Activated CD8-positive, alpha-beta memory T cell treated with anti-CD3 and anti-CD28 coated beads for 24 hours (primary cell): Measurements from ENCODE around the gene TIGD4.
A peak's percentile ranks its signal among the peaks of the same experiment; 100 is the strongest.
"Not testable (repeated sequence)": the region's sequence is repeated elsewhere in the genome, so short reads cannot be mapped to it uniquely, and the experiment has no call there.

ENCODE experiments used
- DNase-seq: peaks from one replicate; pipeline ENCODE4 v3.0.0-alpha.2; 2020

Gene TIGD4

DNA sequence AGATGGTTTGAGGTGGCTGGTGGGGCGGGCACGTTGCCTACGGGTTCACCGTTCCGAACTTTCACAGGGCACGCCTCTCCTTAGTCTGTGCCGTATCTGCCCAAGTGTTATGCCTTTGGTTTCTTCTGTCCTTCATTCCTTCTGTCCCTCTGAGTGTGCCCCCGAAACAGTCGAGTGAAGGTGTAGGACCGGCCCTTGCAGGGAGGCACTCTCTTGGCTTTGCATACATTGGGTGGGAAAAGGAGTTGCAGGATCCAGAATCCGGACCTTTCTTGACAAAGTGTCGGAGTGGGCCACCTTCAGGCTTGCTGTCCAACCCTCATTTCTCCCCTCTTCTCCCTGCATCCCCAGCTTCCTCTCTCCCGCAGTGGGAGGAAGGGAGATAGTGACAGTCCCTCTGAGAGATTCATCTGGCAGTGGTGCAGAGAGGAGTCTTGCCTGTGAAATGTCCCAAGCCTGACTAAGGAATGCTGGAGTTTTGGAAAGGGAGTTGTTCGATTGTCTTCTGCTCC lies 793 bp upstream of the TIGD4 start:
- DNase-seq: no peak

DNA sequence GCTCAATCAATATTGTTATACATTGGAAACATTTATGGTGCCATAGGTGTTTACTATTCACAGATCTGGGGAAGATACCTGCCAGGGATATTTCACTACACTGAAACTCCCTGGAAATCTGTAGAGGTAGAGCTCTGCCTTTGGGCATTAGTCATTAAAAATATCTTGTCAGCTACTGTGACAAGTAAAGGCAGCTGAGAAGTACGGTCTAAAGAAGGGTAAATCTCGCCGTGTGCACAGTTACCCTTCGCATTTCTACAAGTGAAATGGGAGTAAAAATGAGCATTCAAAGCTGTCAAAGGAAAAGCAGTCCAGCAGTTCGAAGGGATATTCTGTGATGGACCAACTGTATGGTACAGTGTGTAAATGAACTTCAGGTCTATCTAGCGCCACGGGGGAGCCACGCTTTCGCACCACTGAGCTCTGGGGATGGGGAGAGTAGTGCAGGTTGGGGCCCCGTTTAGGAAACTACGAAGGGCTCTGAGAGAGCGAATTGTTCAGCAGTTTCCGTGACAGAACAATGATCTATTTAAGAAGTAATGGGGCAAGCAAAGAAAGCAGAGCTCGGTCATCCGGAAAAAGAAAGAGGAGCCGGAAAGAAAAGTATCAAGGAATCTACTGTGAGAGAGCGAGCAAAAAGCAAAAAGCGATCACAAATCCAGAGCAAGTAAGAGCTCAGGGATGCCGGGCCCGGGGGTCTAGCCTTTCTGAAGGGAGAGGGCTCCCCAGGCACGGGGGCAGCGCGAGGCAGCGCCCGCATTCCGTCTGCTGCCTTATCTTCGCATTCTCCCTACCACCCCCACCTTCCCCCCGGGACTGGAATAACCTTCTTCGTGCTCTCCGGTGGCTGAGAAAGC lies 646 bp downstream of the TIGD4 start:
- peak; percentile 68 for DNase-seq

DNA sequence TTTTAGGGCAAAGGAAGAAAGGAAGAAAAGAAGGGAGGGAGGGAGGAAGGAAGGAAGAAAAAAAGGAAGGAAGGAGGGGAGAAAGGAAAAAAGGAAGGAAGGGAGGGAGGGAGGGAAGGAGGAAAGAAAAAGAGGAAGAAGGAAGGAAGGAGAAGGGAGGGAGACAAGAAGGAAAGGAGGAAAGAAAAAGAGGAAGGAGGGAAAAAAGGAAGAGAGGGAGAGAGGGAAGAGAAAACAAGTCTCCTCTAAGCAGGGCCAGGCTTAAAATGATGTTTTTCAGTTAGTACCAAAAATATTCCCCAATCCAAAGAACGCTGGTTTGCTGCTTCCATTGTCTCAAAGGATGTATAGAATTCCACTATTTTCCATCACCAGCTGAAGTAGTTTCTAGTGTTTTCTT lies 2.0 kb downstream of the TIGD4 start:
- no peak for DNase-seq

DNA sequence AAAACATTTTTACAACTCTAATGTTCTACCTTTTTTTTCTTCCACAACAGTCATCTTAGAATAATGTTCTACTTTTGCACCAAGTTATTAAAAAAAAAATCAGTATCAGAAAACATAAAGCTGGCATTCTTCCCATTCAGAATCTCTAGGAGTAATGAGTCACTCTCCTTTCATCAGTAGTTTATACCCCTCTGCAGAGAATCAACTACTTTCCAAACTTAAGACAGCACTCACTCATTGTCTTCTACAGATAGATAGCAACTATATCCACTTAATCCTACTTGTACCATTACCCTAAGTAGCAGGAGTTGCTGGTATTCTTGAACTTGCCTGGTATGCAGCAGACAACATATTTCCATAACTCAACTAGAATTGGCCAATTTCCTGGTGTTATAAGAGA lies 3.2 kb downstream of the TIGD4 start:
- DNase-seq: no peak

DNA sequence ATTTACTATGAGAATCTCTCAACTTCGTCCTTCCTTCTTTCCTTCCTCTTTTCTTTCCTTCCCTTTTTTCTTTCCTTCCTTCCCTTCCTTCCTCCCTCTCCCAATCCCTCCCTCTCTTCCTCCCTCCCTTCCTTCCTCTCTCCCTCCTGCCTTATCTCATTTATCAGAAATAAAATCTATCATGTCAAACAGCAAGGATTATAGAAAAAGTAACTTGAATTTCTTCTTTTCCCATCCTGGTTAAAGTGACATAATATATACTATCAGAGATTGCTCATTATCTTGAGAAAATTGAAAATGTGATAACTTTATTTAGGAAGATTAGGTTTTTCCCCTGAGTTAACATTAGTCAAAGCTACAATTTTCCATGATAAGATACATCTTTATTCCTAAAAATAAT lies 5.6 kb downstream of the TIGD4 start:
- DNase-seq: no peak

DNA sequence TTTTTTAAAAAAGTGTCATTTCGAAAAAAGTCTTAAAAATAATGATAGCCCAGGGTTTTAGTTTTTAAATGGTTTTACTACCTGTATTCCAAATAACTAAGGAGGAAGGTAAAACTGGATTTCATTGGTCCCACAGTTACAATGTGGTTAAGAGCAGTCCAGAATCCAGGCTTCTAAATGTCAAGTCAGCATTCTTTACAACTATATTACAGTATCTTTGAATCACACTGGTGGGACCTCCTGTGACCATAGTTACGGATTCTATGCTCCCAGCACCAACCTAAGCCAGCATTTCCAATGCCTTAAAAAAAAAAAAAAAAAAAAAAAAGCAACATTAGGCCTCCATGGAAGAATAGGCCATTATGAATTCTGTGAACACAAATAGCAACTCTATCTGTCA lies 6.2 kb downstream of the TIGD4 start:
- no peak for DNase-seq

DNA sequence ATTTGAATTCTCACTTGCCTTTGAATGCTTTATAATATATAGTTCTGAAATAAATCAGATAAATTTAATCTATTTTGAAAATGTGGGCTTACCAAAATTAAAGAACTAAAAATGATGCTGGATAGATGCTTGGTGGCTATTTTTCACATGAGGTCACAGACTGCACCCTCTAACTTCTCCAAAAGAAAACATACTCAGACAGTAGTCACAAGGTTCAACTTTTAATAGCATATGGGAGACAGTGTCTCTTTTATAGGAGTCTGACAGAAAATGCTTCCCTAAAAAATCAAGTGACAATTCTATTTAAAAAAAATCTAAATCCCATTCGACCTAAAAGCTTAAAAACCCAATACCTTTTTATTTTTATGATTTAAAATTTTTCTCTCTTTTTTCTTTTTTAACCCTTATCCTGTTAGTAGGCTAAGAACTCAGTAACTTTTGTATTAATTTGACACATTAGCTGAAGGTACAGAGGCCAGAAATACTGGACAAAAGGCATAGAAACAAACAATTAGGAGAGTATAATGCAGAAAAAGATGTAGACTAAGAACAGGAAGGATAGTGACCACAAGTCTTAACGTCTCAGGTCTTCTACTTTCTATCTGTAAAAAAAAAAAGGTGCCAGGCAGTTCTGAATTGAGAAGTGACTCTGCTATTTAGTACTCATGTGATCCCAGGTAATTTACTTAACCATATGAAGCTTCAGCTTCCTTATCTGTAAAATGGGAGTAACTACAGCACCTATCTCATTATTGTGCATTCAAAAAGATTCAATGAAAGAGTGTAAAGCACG lies 7.6 kb downstream of the TIGD4 start:
- DNase-seq: no peak

DNA sequence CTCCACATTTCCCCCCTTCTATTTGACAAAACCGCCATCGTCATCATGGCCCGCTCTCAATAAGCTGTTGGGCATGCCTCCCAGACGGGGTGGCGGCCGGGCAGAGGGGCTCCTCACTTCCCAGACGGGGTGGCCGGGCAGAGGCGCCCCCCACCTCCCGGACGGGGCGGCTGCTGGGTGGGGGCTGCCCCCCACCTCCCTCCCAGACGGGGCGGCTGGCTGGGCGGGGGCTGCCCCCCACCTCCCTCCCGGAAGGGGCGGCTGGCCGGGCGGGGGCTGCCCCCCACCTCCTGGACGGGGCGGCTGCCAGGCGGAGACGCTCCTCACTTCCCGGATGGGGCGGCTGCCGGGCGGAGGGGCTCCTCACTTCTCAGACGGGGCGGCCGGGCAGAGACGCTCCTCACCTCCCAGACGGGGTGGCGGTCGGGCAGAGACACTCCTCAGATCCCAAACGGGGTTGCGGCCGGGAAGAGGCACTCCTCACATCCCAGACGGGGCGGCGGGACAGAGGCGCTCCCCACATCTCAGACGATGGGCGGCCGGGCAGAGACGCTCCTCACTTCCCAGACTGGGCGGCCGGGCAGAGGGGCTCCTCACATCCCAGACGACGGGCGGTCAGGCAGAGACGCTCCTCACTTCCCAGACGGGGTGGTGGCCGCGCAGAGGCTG lies 14.3 kb downstream of the TIGD4 start:
- not testable (repeated sequence) for DNase-seq

DNA sequence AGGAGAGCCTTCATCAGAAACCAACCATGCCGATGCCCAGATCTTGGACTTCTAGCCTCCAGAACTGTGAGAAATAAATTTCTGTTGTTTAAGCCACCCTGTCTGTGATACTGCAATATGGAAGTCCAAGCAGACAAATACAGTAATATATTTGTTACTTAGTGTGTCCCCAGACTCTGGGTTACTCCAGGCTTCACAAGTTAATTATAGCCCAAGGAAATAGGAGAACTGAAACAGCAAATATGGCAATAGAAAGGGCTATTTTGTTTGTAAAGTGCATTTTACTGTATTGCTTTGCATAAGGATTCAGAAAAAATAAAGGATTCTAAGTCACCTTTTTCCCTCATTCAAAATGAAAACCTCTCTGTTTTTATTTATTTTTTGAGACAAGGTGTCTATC lies 15.7 kb downstream of the TIGD4 start:
- DNase-seq: no peak

DNA sequence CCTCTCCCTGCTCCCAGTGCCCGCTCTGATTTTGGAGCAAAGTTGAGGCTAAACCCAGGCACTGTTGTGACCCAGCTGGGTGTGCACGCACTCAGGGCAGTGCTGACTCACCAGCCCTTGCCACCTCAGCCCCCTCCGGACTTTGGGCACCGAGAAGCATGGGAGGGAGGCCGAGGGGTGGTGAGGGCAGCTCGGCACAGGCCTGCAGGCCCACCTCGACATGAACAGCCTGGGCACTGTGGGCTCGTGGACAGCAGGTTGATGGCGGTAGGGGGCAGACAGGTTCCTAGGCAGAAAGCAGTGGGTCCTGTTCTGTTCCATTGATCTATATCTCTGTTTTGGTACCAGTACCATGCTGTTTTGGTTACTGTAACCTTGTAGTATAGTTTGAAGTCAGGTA lies 30.9 kb downstream of the TIGD4 start:
- DNase-seq: no peak

DNA sequence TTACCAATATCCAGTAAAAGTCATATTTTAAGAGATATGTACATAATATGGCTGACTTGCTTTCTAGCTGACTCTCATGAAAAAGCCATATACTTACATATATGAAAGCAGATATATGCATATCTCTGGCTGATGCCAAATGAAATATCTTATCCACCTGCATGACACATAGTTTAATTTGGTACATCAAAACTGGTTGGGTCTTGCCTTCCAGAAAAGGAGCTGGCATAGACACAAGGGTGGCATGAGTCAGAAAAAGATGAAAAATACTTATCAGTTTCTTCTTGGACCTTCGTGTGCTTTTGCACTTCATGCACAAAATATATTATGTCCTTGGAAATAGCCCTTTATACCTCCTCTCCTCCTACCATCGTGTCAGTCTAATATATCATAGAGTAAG lies 32.1 kb downstream of the TIGD4 start:
- DNase-seq: no peak

DNA sequence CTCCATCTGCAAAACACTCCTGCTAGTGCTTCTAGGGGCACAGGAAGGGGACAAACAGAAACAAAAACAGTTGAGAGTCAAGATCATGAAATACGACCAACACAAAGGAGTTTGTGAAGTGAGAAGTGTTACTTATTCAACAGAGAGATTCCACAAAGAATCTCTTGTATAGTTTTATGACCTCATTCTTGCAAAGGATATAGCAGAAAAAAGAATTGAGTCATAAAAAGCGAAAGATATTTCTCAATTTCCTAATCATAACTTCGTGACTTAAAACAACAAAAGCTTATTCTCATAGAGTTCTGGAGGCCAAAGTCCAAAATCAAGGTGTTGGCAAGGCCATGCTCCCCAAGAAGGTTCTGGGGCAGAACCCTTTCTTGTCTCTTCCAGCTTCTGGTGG lies 40.7 kb downstream of the TIGD4 start:
- DNase-seq: no peak

DNA sequence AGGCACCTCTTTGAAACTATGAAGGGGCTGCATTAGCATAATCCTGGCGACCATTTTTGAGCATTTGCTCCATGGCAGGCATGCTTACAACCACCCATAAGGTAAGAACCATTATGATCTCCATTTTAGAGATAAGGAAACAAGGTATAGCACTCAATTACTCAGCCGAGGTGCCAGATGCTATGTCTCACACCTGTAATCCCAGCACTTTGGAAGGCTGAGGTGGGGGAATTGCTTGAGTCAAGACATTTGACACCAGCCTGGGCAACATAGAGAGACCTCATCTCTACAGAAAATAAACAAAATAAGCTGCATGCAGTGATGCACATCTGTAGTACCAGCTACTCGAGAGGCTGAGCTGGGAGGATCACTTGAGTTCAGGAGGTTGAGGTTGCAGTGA lies 43.6 kb downstream of the TIGD4 start:
- no peak for DNase-seq

DNA sequence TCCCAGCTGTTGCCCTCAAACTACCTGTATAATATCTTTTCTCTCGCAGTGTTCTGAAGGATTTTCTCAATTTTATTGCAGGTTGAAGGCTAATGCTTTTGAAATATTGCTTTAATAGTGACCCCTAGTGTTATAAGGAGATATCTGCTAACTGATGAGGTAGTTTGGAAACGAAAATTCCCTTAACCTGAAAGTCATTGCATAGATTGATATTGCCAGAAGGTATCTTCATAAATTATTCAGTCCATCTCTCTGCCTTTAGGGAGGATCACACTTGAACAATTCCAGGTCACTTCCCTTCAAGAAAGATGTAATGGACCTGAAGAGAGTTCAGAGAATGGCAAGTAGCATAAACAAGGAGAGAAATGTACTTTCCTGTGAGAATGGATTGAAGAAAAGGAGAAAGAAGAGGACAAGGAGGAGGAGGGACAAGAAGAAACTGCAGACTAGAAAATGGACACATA lies 44.1 kb downstream of the TIGD4 start:
- no peak for DNase-seq

DNA sequence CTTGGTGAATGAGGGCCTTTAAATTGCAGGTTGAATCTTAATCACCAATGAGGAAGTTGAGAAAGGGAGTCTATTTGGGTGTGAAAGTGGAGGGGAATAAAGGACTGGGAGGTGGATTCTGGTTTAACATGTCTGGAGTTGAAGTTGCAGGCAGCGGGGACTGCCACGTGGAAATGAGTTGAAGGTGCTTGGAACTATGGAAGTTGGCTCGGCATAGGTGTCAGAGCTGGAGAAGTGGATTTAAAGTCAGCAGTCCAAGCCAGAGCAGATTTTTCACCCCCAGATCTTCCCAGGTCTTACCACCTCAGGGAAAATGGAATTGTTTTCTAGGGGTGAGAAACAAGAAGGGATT lies 44.9 kb downstream of the TIGD4 start:
- DNase-seq: no peak

DNA sequence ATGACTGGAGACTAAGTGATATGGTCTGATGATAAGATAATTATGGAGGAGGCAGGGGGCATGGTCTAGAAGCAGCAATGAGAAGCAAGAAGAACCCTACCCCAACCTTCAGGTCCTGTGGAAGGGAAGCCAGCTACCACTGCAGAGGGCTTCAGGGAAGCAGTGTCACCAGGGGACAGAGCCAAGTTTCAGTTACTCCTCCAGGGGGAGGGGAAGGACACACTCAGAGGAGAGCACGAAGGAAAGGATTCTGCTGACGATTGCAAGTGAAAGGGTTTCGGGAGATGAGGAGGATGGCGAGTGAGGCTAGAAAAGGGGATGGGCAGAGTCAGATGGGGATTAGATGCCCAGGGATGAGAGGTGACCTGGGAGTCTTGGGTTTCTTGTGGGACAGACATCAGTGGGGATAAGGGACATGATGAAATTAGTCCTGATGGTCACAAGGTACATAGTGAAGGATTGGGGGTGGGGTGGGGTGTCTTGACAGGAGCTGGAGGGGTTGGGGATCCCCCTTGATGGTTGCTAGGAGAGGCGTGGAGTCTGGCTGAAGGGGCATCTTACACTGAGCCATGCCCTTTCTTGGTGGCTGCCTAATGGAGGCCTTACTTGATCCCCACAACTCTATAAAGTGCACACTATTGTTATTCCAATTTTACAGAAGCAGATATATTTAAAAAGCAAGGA lies 45.4 kb downstream of the TIGD4 start:
- no peak for DNase-seq

DNA sequence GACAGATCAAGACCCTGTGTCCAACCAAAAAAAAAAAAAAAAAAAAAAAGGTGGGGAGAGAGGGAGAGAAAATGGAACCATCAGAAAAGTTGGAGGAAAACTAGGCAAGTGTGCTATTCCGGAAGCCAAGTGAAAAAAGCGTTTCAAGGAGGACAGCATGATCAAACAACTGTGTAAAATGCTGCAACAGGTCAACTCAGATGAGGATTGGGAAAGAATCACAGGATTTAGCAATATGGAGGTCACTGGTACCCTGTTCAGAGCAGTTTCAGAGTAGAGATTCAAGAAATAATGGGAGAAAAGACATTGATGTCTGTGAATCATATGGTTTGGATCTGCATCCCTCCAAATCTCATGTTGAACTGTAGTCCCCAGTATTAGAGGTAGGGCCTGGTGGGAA lies 47.5 kb downstream of the TIGD4 start:
- DNase-seq: no peak

DNA sequence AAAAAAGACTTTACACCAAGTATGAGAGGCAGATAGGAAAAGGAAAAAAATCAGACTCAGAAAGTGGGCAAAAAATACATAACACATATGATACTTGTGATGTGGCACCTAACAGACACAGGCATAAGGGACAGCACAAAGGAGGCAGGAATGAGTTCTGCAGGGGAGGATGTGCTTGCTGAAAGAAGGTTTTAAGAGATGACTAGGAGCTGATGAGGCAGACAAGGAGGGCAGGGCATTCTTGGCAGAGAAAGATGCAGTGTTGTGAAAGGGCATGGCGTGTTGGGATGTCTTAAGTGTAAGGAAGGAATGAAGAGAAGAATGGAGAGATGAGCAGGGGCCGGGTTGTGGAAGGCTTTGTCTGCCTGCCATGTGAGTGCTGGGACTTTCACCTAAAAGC lies 50.1 kb downstream of the TIGD4 start:
- DNase-seq: no peak

DNA sequence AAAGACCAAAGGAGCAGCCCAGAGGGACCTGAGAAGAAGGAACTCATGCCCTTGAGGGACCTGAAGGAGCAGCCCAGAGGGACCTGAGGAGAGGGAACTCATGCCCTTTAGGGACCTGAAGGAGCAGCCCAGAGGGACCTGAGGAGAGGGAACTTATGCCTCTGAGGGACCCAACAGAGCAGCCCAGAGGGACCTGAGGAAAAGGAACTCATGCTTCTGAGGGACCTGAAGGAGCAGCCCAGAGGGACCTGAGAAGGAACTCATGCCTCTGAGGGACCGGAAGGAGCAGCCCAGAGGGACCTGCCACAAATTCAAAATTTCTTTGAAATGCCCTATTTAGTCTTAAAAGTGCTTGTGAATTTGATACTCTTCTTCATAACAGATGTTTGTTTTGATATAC lies 51.2 kb downstream of the TIGD4 start:
- DNase-seq: no peak

DNA sequence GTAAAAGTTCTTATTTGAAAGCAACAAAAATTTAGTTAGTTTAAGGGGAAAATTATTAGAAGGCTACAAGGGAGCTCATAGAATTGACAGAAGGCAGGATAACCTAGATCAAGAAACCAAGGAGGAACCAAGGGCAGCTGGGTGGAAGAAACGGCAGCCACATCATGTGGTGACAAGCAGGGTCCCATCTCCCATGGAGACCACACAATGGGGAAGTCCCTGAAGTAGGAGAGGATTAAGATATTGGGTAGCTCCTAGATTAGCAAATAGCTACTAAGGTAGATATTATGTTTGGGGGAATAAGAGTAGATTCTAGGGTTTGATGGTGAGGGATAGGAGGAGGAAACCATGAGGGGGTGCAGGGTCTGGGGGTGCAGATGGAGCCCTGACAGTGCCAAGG lies 51.7 kb downstream of the TIGD4 start:
- no peak for DNase-seq

DNA sequence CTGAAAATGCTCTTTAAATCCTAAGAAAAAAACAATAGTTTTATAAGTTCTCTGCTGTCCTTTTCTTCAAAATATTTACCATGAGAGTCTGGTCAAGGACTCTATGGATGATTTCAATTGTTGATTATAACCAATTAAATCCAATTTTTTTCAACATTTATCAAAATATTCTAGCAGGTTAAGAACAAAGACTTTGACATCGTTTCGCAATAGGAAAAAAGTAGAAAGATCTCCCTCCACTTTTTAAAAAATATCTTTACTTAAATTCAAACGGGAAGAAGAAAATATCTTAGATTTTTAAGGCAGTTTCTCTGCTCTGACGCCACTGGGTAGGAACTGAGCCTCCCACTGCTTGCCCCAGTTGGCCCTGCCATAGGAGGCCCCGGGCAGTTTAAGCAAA lies 55.0 kb downstream of the TIGD4 start:
- no peak for DNase-seq

DNA sequence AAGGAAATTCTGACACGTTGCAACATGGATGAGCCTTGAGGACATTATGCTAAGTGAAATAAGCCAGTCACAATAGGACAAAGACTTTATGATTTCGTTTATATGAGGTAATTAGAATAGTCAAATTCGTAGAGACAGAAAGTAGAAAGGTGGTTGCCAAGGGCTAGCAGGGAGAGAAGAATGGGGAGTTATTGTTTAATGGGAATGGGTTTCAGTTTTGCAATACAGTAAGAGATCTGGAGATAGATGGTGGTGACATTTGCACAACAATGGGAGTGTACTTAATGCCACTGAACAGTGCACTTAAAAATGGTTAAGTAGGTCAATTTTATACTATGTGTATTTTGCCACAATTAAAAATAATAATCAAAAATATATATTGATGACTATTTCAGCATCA lies 56.3 kb downstream of the TIGD4 start:
- no peak for DNase-seq
